Astrocyte (in vitro differentiated cells and primary cell): ENCODE data around the gene ACTG1. TPM values are rescaled to one million over a fixed set of nuclear protein-coding genes. Genes with fewer than 3 reads are reported as not detected.

Experiments used
- DNase-seq: peaks from one replicate; pipeline ENCODE4 v3.0.0-alpha.2; 2010; ENCODE audit warnings: low read depth
- FAIRE-seq: peaks from 2 replicates; lab custom pipeline; 2011; peaks lifted over from hg19 to GRCh38; lab: Jason Lieb, UNC
- H2AFZ ChIP-seq: 2 replicates; pipeline ENCODE4 v1.6.0; 2012; ENCODE audit warnings: low read depth, low read length, inconsistent platforms
- H3K27ac ChIP-seq: 2 replicates; pipeline ENCODE4 v1.5.1; 2011; ENCODE audit warnings: low read depth, low read length, inconsistent platforms
- H3K27me3 ChIP-seq: 2 replicates; pipeline ENCODE4 v1.6.0; 2011; ENCODE audit warnings: low read length, inconsistent platforms; ENCODE audit not compliant: insufficient read depth
- H3K36me3 ChIP-seq: 2 replicates; pipeline ENCODE4 v1.5.1; 2011; ENCODE audit warnings: low read length, inconsistent platforms; ENCODE audit not compliant: insufficient read depth
- H3K4me1 ChIP-seq: 2 replicates; pipeline ENCODE4 v1.5.1; 2011; ENCODE audit warnings: low read length, inconsistent platforms; ENCODE audit not compliant: insufficient read depth
- H3K4me2 ChIP-seq: 2 replicates; pipeline ENCODE4 v1.6.0; 2012; ENCODE audit warnings: low read length, inconsistent platforms
- H3K4me3 ChIP-seq: 2 replicates; pipeline ENCODE4 v1.5.1; 2011; ENCODE audit warnings: low read depth, mild to moderate bottlenecking, low read length, inconsistent platforms; ENCODE audit not compliant: insufficient read depth
- H3K79me2 ChIP-seq: 2 replicates; pipeline ENCODE4 v1.6.0; 2012; ENCODE audit warnings: mild to moderate bottlenecking, low read length, inconsistent platforms; ENCODE audit not compliant: insufficient read depth
- H3K9ac ChIP-seq: 2 replicates; pipeline ENCODE4 v1.6.0; 2012; ENCODE audit warnings: mild to moderate bottlenecking, low read length, inconsistent platforms
- H3K9me3 ChIP-seq: 2 replicates; pipeline ENCODE4 v1.5.1; 2012; ENCODE audit warnings: low read depth, mild to moderate bottlenecking, low read length, inconsistent platforms; ENCODE audit not compliant: insufficient read depth
- H4K20me1 ChIP-seq: 2 replicates; pipeline ENCODE4 v1.6.0; 2012; ENCODE audit warnings: low read length, inconsistent platforms; ENCODE audit not compliant: insufficient read depth
- H3K27ac Mint-ChIP-seq: one replicate; pipeline ENCODE4 v1.8.0; 2021; ENCODE audit warnings: mild to moderate bottlenecking, mixed read lengths; ENCODE audit not compliant: unreplicated experiment
- H3K27me3 Mint-ChIP-seq: one replicate; pipeline ENCODE4 v1.8.0; 2021; ENCODE audit warnings: low read depth, mixed read lengths; ENCODE audit not compliant: unreplicated experiment
- H3K36me3 Mint-ChIP-seq: one replicate; pipeline ENCODE4 v1.8.0; 2021; ENCODE audit warnings: low read depth, mixed read lengths; ENCODE audit not compliant: unreplicated experiment
- H3K4me1 Mint-ChIP-seq: one replicate; pipeline ENCODE4 v1.8.0; 2021; ENCODE audit warnings: low read depth, mixed read lengths; ENCODE audit not compliant: unreplicated experiment
- H3K4me3 Mint-ChIP-seq: one replicate; pipeline ENCODE4 v1.8.0; 2021; ENCODE audit warnings: mild to moderate bottlenecking, moderate library complexity, mixed read lengths; ENCODE audit not compliant: unreplicated experiment
- H3K9me3 Mint-ChIP-seq: one replicate; pipeline ENCODE4 v1.8.0; 2021; ENCODE audit warnings: mild to moderate bottlenecking, mixed read lengths; ENCODE audit not compliant: unreplicated experiment
- CTCF ChIP-seq: IDR thresholded peaks from 2 replicates; pipeline ENCODE4 v1.5.1; 2011; ENCODE audit warnings: low read depth, mild to moderate bottlenecking, inconsistent platforms, low read length, moderate library complexity; ENCODE audit not compliant: insufficient read depth
- EZH2 ChIP-seq: IDR thresholded peaks from 2 replicates; pipeline ENCODE4 v1.6.1; 2012; ENCODE audit warnings: mild to moderate bottlenecking, low read length, inconsistent platforms; ENCODE audit not compliant: insufficient read depth
- total RNA-seq: library from RNA; stranded (reverse); gene quantifications from 2 replicates; pipeline ENCODE4 v1.2.1, GENCODE V29; 2021

Gene ACTG1
- total RNA-seq, 1 donor from 2014 or later = 7,369 TPM

- Mint-ChIP-seq H3K4me3 (no peak overlapping the region), H3K9me3 (no peaks in the 10 kb centered on the region), H3K36me3 (no peaks in the 10 kb centered on the region), H3K4me1 (peaks cover 4% of the 10 kb centered on the region), H3K27me3 (no peaks in the 10 kb centered on the region), H3K27ac (no peak overlapping the region)
- DNase-seq (no peak), FAIRE-seq (no peak)
- H3K36me3 ChIP-seq = no peaks in the 10 kb centered on the region
- no peak overlapping the region for H3K4me2 ChIP-seq
- no peaks in the 10 kb centered on the region for H3K9me3 ChIP-seq
- H3K79me2 ChIP-seq = no peaks in the 10 kb centered on the region
- H2AFZ ChIP-seq = no peak overlapping the region
- H3K27ac ChIP-seq = no peak overlapping the region
- peaks cover 13% of the 10 kb centered on the region for H3K4me1 ChIP-seq
- no peak overlapping the region for H3K4me3 ChIP-seq
- H3K9ac ChIP-seq = no peak overlapping the region
- peaks cover 9% of the 10 kb centered on the region for H3K27me3 ChIP-seq
- H4K20me1 ChIP-seq = peaks cover 24% of the 10 kb centered on the region
- TF ChIP-seq CTCF (no peak), EZH2 (no peak)
These were observed 12.2 kb upstream of the ACTG1 start for GRCh38 chr17:81524865-81525159.

- no peak overlapping the region for H3K4me3 Mint-ChIP-seq
These were observed 11.7 kb upstream of the ACTG1 start for GRCh38 chr17:81524039-81524864.

More at GRCh38 chr17:81524039-81524864, 11.7 kb upstream of the ACTG1 start:
- Histone ChIP-seq H3K27me3 (peaks cover 9% of the 10 kb centered on the region), H2AFZ (no peak overlapping the region), H3K4me3 (no peak overlapping the region), H3K4me2 (no peak overlapping the region), H3K36me3 (no peaks in the 10 kb centered on the region), H3K9me3 (no peaks in the 10 kb centered on the region), H4K20me1 (peaks cover 28% of the 10 kb centered on the region), H3K27ac (no peak overlapping the region), H3K79me2 (no peaks in the 10 kb centered on the region), H3K4me1 (peaks cover 18% of the 10 kb centered on the region), H3K9ac (no peak overlapping the region)
- Mint-ChIP-seq H3K27ac (no peak overlapping the region), H3K36me3 (no peaks in the 10 kb centered on the region), H3K4me1 (peaks cover 4% of the 10 kb centered on the region), H3K9me3 (no peaks in the 10 kb centered on the region), H3K27me3 (no peaks in the 10 kb centered on the region)
- TF ChIP-seq CTCF = no peak
- TF ChIP-seq EZH2 = no peak
- FAIRE-seq (no peak), DNase-seq (no peak)
